Ishikawa (cell line): ENCODE data around the gene TLK1.

Experiments
- CEBPB ChIP-seq: IDR thresholded peaks from 2 replicates; pipeline ENCODE4 v1.6.1; 2012
- EP300 ChIP-seq: IDR thresholded peaks from 2 replicates; pipeline ENCODE4 v1.6.1; 2012; ENCODE audit warnings: borderline replicate concordance
- MAX ChIP-seq: IDR thresholded peaks from 2 replicates; pipeline ENCODE4 v1.6.1; 2012
- REST ChIP-seq: IDR thresholded peaks from 2 replicates; pipeline ENCODE4 v1.6.1; 2012; ENCODE audit warnings: low read depth, mild to moderate bottlenecking
- TEAD4 ChIP-seq: IDR thresholded peaks from 2 replicates; pipeline ENCODE4 v1.6.1; 2012
- YY1 ChIP-seq: IDR thresholded peaks from 2 replicates; pipeline ENCODE4 v1.6.1; 2012; ENCODE audit warnings: low read depth

DNA sequence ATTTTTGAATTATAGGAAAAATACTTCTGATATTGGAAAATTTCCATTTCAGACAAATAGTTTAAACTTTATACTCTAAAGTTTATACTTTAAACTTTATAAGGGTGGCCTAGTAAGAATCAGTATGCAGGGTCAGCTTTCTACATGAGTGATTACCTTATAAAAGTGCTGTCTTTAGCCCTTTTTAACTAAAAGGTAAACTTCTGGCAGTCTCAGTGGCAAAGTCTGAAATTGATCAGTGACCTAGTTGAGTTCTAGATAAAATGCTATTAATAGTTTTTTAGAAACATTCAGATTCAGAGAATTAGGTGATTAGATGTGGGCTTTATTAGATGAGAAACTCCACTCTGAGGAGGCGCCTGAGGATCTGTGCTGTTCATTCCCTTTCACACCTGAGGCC, 216.1 kb downstream of the TLK1 start:
- TF ChIP-seq REST (no peak), EP300 (no peak), MAX (no peak), CEBPB (no peak), YY1 (no peak), TEAD4 (no peak)
